HT1080 (cell line): Measurements from ENCODE around the gene MPRIP. TPM values are rescaled to one million over a fixed set of nuclear protein-coding genes. Genes with fewer than 3 reads are reported as not detected.

ENCODE experiments used
- DNase-seq: peaks from one replicate; pipeline ENCODE4 v3.0.0-alpha.2; 2015; ENCODE audit warnings: low read depth
- total RNA-seq: library from RNA; depleted of rRNA; stranded (reverse); fragments of >200 nt; shearing (Covaris generic); gene quantifications from 2 replicates; pipeline ENCODE4 v1.2.3, GENCODE V29; 2014

Gene MPRIP
- total RNA-seq, 1 experiment from 2014 or later, result 340 TPM

DNA sequence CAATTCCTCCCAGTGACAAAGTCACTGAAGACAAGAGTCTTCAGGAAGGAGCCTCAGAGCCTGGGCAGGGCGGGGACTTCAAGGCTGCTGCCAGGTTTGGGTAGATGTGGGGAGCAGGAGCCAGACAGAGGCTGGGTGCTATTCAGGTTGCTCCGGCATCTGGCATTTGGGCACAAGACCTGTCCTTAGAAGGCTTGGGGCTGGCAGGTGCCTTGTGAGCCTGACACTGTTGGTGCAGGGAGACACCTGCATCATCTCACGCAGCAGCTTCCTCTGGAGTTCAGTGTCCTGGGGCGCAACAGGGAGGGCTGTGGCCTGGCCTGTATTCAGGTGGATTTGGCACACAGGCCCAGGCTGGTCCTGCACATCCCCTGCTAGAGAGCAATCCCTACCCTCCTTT, 65.0 kb downstream of the MPRIP start:
- no peak for DNase-seq

GRCh38 chr17:17107891-17108431, 65.7 kb downstream of the MPRIP start:
- DNase-seq, result no peak

- DNase-seq, result no peak
Observed at GRCh38 chr17:17108451-17109049, 66.3 kb downstream of the MPRIP start.

DNA sequence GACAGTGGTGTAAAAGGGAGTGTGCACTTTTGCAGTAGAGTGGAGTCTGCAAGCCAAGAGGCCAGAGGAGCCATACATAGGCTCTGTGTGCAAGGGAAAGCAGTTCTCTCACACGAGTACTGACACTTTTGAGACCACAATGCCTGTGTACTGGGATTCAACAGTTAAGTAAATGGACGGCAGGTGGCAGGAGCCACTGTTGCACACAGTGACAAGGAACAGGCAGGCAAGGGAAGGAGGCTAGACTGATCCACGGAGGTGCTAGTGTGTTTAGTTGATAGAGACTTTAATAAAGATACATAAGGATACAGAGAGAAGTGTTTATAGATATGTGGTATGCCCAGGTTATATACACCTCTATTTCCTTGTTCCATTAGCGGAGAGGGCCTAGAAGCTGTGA, 67.0 kb downstream of the MPRIP start:
- DNase-seq, result no peak

- no peak for DNase-seq
Observed at GRCh38 chr17:17109907-17110306, 67.7 kb downstream of the MPRIP start.

DNA sequence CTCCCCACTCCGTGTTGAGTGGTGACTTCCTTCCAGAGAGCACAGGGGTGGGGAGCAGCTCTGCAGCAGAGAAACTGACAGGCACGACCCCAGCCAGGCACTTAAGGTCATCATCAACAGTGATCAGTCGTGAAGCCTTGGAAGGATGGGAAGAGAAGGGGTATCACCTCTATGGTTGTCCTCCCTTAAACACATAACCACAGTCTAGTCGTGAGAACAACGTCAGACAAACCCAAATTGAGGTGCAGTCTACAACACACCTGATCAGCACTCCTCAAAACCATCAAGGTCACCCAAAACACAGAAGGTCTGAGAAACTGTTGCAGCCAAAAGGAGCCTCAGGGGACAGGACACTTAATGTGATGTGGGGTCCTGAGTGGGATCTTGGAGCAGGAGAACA, 68.3 kb downstream of the MPRIP start:
- DNase-seq, result no peak

DNA sequence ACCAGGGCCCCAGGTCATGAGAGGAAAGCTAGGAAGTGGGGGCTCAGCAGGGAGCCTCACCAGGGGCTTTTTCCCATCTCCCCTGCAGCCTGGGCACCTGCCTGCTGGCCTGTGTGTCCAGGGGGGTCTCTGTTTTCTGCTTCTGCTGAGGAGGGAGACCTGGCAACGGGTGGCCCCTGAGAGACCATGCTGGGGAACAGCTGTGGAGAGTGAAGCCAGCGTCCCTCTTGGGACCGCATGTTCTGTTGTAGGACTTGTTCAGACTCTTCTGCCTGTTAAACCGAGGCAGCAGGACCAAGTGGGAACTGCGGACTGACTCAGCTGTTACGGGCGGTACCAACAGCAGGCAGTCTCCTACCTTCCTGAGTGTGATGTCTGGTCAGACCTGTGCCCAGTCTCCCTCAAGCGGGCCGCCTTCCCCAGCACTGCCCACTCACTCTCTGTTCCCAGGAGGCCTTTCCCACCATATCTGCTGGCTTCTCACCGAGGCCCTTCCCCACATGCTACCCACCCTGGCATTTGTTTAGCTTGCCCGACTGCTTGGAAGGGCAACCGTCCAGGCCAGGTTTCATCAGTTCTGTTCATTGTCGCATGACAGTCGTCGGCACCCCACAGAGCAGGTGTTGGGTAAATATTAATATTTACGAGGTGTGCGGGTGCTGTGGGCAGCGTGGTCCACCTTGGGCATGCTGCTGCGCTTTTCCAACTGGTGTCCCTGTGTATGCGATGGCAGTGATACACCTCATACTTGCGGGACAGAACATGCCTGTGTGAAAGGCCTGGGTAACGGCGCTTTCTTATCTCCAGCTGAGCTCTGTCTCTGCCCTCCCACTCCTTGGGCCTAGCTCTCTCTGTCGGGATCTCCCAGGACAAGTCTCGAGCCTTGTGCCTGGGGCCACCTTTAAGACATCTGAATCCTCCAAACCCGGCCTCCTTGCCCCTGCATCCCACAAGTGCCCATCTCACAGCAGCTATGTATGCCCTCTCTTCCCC, 69.4 kb downstream of the MPRIP start:
- no peak for DNase-seq

- DNase-seq, result no peak
Observed at GRCh38 chr17:17112628-17113200, 70.5 kb downstream of the MPRIP start.

DNA sequence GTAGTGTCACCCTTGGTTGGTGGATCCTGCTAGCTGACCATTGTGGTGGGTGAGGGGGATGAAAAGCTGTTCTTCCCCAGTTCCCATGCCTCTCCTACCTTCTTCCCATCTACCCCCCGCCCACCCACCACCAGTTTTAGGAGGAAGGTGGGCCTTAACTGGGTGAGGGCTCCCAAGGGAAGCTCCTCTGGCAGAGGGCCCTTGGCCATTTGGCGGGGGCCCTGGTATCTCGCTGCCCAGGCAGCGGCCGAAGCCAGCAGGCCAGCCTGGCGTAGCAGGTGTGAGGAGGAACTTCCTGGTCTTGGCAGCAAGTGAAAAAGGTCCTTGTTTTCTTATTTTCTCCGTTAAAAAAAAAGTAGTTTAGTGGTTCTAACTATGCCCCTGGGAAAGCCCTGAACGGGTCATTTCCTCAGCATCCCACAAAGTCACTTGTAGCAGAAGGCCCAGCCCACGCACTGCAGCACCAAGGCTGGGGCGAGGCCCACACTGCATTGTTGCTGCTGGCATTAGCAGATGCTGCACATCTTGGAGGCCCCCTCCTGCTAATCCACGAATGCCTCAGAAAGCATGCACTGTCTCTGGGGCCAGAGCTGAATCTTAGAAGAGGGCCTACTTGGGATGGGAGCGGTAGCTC, 72.5 kb downstream of the MPRIP start:
- no peak for DNase-seq

- no peak for DNase-seq
Observed at GRCh38 chr17:17115620-17116019, 73.4 kb downstream of the MPRIP start.

- DNase-seq, result no peak
Observed at GRCh38 chr17:17116406-17116805, 74.1 kb downstream of the MPRIP start.

DNA sequence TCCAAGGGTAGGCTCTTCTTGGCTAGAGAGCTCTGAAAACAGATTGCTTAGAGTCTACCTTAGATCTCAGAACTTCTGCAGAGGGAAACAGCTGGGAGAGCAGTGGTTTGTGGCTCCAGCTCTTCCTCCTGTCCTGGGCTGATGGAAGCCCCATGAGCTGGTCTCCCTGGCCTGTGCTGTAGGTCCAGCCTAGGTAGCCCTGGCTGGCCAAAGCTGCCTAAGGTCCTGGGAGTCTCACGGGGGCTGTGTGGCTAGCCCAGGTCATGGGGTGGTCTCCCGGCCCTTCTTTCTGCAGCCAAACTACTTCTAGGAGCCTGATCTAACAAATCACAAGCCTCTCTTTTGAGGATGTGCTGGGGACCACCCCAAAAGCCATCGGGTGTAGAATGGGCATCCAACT, 75.7 kb downstream of the MPRIP start:
- no peak for DNase-seq

DNA sequence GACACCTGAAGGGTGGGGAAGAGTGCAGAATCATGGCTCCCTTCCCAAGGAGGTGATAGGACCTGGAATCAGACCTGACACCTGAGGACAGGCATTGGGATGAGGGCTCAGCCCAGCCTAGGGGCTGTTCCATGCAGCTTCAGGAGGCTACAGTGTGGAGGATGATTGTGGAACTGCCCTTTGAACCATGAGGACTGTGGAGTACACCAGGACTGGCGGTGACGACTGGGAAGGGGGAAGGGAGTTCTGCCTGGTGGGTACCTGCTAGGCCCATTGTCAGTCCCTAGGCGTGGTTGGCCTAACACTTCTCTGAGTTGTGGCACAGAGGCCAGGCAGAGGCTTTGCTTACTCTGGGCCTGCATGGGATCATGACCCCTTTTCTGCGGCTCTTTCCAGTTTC, 76.1 kb downstream of the MPRIP start:
- DNase-seq, result no peak

- no peak for DNase-seq
Observed at GRCh38 chr17:17119106-17119505, 76.8 kb downstream of the MPRIP start.

- peak; percentile 52 for DNase-seq
Observed at GRCh38 chr17:17119533-17119932, 77.3 kb downstream of the MPRIP start.

- DNase-seq, result no peak
Observed at GRCh38 chr17:17120294-17120693, 78.0 kb downstream of the MPRIP start.

DNA sequence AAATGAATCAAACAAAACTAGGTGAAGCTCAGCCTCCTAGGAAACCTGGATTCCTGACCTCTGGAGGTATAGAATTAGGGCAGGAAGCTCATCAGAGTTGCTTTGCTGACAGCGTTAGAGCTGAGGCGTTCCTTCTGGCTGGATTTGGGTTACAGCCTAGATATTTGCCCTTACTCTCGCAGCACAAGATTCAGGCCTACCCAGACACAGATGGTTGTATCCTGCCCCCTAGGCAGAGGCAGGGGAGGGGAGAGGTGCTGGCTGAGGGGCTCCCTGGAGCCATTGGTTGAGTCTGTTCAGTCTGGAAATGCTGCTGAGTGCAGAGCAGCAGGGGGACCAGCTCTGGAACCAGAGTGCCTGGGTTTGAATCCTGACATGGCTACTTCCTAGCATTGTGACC, 78.4 kb downstream of the MPRIP start:
- no peak for DNase-seq

DNA sequence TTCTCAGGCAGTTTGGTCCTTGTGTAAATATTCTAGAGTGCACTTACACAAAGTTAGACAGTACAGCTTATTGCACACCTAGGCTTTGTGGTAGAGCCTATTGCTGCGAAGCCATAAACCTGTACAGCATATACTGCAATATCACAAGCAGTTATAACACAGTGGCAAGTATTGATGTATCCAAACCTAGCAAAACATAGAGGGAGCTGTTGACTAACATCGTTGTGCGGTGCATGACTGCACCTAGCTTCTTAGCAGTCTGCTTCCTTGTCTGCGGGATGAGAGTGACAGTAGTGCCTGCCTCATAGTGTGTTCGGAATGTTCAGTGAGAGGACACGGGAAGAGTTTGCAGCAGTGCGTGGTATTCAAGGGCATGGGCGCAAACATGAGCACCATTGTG, 78.9 kb downstream of the MPRIP start:
- no peak for DNase-seq

DNA sequence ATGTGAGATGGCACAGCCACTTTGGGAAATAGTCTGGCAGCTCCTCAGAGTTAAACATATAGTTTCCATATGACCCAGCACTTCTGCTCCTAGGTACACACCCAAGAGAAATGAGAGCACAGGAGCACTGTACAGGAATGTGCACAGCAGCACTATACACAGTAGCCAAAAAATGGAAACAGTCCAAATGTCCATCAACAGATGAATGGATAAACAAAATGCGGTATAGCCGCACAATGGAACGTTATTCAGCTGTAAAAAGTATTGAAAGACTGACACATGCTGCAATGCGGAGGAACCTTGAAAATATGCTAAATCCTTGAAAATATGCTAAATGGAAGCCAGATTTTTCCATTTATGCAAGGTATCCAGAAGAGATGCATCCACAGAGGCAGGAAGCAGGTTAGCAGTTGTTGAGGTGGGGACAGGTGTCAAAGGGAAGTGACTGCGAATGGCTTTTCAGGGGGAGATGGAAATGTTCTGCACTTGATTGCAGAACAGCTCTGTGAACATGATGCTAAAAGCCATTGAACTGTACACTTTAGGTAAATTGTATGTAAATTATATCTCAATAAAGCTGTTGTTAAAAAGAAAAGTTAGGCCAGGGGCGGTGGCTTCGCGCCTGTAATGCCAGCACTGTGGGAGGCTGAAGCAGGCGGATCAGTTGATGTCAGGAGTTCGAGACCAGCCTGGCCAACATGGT, 80.7 kb downstream of the MPRIP start:
- DNase-seq, result no peak

GRCh38 chr17:17124341-17124740, 82.1 kb downstream of the MPRIP start:
- DNase-seq, result no peak
